NCI-H1436 (cell line): ENCODE data around the gene HMGCL.
"Not testable (repeated sequence)": the region's sequence is repeated elsewhere in the genome, so short reads cannot be mapped to it uniquely, and the experiment has no call there.

ENCODE experiments used
- DNase-seq: peaks from one replicate; lab custom pipeline; 2025; lab: John Stamatoyannopoulos, UW

HMGCL gene

DNA sequence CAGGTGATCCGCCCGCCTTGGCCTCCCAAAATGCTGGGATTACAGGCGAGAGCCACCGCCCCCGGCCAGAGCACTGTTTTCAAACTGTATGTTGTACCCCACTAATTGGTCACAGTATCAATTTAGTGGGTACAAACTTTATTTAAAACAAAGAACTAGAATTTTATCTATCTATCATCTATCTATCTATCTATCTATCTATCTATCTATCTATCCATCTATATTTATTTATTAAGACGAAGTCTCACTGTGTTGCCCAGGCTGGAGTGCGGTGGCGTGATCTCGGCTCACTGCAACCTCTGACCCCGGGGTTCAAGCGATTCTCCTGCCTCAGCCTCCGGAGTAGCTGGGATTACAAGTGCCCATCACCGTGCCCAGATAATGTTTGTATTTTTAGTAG is 1.4 kb upstream of the HMGCL start:
- DNase-seq = not testable (repeated sequence)

DNA sequence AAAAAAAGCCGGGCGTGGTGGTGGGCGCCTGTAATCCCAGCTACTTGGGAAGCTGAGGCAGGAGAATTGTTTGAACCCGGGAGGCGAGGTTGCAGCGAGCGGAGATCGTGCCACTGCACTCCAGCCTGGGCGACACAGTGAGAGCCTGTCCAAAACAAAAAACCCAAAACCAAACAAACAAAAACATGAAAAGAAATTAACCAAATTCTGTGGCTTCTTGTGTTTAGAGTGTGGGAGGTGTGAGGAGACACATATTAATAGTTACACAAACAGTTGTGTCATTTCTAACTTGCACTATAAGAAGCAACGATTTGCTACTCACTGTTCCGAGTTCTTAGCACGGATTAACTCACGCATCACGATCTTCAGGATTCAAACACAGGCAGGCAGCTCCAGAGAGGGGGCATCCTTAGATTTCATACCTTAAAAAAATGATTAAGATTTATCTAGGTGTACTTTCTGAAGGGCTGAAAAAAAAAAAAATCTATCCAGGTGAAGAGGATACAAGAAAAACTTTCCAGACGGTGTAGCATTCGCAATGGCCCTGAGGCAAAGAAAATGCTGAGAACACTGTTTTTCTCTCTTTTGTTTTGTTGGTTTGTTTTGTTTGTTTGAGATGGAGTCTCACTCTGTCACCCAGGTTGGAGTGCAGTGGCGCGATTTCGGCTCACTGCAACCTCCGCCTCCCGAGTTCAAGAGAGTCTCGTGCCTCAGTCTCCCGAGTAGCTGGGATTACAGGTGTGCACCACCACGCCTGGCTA is 713 bp upstream of the HMGCL start:
- DNase-seq = no peak

DNA sequence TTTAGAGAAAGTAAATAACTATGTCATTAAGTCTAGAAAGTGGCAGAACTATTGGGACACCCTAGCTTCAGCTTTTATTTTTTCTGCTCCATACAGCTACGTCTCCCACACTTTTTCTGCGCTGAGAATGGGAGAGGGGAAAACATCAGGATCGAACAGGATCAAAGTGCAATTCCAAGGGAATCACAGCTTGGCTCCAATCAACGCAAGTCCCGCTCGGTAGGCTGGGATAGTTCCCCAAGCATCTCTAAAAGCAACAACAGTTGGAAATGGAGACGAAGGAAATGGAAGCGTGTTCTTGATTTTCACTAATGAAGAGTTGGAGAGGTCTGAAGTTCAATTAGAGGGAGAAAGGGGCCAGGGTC is 536 bp downstream of the HMGCL start:
- DNase-seq = no peak

DNA sequence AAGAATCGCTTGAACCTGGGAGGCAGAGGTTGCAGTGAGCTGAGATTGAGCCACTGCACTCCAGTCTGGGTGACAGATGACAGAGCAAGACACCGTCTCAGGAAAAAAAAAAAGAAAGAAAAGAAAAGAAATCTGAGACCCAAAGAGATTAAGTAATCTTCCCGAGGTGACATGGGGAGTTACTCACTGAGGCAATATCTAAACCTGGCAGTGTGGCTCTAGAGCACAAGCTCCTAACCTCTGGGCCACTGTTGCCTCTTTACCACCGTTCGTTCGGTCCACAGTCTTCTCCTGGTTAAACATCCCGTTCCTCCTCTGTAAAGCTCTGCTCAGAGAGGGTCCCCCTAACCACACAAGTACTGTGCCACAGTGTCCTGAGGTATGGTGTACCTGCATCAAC is 1.5 kb downstream of the HMGCL start:
- DNase-seq = no peak

DNA sequence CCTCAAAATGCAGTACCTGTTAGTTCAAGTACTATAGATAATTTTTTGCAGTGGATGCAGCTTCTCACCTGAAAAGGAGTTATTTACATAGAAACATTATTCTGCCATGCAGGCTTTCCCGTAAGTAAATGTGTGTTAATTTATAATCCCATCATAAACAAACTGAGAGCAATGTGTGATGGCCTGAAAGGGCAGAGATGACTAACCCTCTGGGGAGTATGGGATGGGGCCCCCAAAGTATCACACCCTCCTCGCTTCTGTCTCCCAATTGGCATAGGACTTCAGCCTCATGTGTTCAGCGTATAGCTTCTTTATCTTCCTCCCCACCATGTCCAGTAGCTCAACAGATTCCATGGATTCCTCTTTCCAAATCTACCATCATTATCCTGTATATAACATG is 7.6 kb downstream of the HMGCL start:
- DNase-seq = no peak

DNA sequence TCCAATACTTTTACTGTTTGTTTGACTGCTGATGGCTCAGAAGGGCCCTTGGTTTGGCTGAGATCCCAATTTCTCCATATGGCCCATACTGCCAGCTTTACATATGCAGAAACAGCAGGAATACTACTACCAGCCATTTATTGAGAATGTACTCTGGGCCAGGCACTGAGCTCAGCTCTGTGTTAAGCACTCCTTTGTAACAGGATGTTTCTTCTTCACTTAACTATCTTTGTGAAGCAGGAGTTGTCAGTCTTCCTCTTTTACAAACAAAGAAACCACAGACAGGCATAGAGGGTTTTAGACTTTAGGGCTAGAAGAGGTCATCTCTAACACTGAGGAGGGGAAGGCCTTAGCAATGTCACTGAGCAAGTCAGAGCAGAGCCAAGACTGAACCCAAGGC is 8.3 kb downstream of the HMGCL start:
- DNase-seq = no peak

DNA sequence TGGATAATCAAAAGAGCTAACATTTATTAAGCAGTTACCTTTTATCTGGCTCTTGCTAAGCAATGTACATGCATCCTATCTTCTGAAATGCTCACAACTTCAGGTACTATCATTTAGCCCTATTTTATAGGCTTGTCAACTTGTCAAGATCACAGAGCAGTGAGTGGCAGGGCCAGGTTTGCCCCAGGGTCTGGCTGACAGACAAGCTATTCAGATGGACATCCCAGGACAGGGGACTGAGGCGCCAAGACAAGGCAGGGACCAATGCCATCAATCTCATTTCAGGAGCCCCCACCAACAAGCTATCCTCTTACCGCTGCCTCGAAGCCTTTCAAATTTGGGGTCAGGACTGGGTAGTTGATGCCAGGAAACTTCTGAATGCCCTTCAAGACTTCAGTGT is 8.9 kb downstream of the HMGCL start:
- no peak for DNase-seq

DNA sequence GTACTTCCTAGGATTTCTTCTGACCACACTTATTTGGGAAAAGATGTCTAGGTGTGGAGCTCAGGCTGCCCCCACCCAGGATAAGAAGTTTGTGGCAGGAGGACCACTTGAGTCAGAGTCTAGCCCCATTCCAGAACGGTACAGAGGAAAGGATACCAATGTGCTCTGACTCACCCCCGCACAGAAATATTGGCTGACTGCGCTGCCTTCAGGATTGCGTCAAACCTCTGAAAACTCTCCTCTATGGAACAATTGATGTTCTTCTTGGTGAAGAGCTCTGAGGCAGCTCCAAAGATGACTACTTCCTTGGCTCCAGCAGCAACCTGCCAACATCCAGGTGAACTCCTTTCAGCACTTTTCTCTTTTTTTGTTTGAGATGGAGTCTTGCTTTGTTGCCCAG is 11.2 kb downstream of the HMGCL start:
- DNase-seq = no peak

DNA sequence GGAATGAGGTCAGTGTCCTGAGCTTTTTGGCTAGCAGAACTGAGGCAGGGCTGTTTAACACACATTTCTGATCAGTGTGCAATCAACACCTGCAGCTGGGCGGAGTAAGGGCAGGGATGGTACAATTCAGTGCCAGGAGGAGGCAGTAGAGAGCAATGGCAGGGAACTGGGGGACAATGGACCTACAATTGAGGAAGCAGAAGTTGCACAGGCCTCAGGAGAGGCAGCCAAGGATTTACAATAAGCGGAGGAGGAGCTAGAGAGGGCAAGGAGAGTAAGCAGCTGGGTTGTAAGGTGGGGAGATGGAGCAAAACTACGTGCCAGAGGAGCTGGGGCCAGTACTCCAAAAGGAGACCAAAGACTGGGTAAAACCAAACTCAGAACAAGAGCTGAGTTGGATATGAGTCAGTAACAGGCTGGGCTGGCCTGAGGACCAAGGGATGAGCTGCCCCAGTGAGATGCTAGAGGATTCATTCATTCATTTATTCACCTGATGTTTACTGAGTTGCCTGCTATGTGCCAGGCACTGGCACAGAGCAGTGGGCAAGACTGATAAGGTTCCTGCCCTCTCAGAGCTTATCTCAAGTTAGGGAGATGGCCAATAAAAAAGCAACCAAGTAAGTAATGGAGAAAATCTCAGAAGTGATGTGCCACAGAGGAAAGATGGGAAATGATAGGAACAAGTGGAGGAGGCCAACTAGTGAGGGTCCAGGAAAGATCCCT is 14.2 kb downstream of the HMGCL start:
- no peak for DNase-seq

DNA sequence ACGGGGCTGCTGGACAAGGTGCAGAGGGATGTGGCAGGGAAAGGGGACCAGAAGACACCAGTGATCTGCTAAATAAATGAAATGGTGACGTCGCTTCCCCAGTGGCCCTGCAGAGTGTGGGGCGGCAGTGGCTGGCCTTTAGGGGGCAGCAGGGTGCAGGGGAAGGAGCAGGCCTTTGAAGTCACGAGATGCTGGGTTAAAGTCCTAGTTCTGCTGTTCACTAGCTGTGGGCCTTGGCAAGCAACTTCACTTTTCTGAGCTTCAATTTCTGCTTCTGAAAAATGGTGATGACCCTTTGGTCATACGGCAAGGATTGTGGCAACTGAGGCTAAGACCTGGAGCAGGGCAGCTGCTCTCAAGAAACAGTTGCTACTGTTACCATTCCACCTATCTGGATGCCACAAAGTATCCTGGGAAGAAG is 15.5 kb downstream of the HMGCL start:
- peak; percentile 38 for DNase-seq

DNA sequence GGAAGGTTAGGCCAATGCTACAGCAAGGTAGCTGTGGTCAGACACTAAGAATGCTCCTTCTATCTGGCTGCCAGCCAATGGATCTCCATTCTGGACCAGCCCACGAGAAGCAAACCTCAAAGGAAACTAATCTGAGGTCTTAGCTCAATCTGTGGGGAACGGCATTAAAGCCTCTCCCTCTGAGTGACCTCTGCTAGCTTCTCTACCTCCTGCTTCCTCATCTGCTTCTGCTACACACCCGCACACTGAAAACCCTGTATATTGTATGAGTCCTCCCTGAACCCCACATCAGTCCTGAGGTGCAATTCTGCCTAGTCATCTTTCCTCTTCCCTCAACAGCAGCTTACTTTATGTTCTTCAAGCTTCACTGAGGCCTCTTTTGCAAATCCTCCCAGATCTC is 17.8 kb downstream of the HMGCL start:
- DNase-seq = no peak

DNA sequence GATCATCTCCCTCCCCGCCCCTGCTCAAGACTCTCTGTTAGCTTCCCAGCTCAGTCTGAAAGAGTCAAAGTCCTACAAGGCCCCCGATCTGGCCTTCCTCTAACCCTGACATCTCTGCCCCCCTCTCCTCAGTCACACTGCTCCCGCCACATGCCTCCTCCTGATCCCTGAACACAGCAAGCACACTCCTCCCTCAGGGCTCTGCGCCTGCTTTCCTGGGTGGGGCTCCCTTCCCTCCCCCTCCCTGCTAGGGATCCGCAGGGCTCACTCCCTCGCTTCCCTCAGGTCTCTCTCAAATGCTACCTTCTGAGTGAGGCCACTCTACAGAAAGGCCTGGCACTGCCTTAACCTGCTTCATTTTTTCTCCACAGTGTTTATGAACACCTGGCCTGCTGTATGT is 18.9 kb downstream of the HMGCL start:
- DNase-seq = no peak

DNA sequence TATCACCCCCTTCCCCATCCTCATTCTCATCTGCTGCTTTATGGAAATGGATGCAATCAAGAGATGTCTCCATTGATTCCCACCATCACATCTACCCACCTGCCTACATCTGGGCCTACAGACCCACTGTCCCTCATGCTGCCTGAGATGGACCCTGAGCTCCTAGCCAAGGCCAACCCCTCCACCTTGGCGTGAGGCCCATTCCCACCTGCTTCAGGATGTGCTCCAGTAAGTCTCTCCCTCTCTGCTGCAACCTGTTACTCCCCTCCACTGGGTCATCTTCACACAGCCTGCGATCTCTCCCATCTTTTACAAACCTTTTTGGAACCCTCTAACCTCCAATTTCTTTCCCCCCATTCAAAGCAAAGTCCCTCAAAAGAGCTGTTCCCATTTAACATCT is 20.2 kb downstream of the HMGCL start:
- DNase-seq = no peak

DNA sequence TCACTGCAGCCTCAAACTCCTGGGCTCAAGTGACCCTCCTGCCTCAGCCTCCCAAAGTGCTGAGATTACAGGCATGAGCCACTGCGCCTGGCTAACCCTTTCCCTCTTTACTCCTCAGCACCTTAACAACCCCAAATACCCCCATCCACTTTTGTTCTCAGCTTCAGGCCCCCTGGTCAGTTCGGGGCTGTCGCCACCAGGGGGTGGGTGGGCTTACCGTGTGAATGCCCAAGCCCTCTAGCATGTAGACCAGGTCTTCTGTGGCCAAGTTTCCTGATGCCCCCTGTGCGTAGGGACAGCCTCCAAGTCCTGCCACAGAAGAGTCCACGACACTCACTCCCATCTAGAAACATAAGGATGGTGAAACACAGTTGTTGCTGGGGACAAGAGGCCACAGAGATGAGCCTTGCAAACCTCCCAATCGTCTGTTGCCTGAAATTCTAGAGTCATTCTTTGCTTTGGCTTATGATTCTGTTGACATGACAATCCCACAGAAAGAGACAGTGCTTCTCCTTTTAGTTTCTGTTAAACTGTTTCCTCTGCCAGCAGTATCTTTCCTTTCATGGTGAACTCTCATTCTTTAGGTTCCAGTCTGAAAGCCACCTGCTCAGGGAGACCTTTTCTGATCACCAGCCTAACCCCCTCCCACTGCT is 20.9 kb downstream of the HMGCL start:
- no peak for DNase-seq

DNA sequence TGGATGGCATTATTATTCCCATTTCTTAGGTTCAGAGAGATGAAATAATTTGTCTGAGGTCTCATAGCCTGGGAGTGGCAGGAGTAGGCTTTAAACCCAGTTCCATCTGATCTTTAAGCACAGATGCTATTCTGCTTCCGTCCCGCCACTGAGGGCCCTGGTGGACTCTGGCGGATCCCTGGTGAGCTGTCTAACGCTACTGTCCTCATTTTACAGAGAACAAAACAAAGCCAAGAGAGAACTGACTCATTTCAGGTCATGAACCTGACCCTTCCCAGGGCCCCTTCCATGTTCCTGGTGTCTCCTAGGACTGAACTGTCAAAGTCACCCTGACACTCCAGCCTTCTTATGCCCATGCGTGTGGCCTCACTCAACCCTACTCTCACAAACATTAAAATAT is 21.6 kb downstream of the HMGCL start:
- no peak for DNase-seq

DNA sequence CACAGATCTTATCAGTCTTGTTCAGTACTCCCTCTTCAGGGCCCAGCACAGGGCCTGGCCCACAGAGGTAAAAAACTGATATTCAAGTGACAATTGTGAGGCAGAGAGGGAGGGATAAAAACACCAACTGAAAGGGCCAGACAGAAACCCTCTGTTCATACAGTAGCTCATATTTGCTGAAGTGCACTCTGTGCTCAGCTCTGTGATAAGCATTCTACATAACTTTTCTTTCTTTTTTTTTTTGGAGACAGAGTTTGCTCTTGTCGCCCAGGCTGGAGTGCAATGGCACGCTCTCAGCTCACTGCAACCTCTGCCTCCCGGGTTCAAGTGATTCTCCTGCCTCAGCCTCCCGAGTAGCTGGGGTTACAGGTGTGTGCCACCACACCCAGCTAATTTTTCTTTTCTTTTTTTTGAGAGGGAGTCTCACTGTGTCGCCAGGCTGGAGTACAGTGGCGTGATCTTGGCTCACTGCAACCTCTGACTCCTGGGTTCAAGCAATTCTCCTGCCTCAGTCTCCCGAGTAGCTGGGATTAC is 22.4 kb downstream of the HMGCL start:
- DNase-seq = not testable (repeated sequence)

DNA sequence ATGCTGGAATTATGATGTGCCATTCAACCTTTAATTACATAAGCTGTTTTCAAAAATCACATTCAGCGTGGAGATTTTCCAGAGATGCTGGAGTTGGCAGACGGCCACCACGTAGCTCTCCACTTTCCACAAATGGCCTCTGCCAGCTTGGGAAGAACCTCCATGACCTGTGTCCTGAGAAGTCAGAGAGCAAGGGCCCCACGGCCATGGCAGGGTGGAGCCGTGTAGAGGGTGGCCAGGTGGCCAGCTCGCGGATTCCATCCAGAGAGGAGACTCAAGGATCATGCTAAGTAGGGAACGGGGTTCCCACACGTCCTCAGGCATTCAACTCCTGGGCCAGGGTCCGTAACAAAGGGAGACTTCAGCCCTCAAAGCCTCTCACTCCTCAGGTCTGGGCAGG is 23.4 kb downstream of the HMGCL start:
- DNase-seq = no peak

DNA sequence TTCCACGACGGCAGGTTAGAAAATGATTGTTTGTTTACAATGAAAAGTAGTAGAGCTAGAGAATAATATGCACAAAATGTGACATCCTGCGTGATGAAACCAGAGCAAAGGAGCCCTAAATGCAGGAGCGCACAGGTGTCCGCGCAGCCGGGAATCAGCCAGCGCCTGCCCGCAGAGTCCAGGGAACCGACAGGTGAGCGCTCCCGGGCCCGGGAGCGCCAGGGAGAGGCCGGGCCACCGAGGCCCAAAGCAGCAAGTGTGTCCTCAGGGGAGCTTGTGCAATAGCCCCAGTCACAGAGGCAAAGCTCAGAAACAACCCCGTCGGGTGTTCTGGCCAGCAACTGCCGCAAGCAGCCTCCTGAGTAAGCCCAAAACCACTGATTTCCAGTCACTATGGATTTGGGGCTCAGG is 23.9 kb downstream of the HMGCL start:
- no peak for DNase-seq

DNA sequence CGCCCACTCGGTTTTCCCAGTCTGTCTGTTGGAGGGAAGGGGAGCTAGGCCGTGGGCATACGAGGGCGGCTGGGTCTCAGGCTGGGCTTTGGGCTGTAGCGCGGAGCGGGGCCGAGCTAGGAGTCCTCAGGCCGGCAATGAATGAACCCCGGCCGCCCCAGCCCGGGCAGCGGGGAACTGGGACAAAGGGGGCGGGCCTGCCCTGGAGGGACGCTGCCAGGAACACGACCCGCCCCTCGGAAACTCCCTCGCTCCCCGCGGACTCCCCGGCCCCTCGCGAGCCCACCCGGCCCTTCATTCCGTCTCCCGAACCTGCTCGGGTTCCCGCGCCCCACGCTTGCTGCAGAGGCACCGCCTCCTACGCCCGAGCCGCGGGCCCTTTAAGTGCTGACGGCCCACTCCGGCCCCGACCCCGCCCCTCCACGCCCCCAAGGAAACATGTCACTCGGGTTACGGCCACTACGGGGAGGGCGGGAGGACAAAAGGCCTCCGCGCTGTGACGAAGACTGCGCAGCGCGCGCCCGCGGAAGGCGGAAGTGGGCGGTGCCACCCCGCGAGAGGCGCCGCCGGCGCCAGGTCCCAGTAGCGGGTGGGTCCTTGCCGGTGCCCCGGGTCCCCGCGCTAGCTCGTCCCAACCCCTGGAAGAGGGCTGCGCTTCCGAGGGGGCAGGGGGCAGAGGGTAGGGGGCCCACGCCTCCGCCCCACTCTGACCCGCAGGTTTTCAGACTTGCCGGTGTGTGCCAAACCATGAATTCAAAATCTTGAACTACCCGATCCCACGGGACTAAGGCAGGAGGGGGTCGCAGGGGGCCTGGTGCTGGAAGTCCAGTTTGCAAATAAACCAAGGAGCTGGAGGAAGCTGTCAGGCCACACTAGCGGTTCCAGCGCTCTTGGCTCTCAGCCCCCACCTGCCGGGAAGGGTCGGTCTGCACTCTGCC is 24.6 kb downstream of the HMGCL start, which contains the start of gene GALE:
Gene GALE (minus strand): TSS at position 355 of the 938 bp plus-strand sequence. CDS start 1,747 bp downstream, outside the sequence.
- DNase-seq = peak; percentile 91

DNA sequence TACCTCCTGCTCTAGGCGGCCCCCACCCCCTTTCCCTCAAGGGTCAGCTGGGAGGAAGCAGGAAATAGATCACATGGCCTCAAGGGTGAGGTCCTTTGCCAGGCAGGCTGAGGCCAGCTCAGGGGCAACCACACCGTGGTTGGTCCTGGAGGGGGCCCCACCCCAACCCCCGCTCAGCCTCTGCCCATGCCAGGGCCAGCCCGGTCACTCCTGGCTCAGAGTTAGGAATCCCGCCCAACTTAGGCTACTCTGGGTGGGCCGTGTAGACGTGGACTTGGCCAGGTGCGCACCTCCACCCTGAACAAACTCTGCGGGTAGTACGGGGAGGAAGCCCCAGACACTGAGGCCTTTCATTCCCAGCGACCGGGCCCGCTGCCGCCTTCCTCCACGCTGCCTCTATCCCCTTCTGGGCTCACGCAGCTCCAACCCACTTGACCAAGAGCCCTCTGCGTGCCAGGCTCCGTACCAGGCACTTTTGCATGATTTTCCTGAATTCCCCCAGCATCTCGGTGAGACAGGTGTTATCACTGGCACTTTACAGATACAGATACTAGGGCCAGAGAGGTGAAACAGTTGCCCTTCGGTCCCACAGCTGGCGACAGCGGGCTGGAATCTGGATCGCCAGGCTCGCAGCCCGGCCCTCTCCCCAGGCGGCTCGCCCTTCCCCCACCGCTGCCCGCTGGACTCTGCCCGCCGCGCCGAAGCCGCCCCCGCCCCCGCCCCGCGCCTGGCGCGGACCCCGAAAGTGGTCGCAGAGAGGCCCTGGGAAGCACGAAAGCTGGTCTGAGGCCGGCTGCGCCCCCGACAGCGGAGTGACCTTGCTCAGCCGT is 25.4 kb downstream of the HMGCL start:
- no peak for DNase-seq

DNA sequence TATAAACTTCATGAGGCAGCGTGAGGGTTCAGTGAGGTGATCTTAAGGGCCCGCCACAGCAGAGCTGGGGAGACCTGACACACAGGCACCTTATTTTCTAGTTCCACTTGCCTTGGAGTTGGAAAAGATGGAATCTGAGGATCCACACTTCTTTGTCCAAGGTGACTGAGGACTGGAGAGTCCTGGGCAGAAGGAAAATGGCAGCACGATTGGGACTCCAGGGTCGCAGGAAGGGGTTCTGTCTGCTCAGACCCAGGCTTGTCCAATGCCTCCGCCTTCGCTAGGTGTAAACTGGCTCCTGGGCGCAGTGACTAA is 26.0 kb downstream of the HMGCL start:
- DNase-seq = no peak
